GM12878 (cell line): ENCODE measurements around the gene NPR1. TPM values are rescaled to one million over a fixed set of nuclear protein-coding genes. Genes with fewer than 3 reads are reported as not detected.

ENCODE experiments used
- ATAC-seq: fragments of 200-7000 bp; cut with Tn5 transposase; 3 replicates; pipeline ENCODE4 v1.9.1; 2020; ENCODE audit warnings: mild to moderate bottlenecking, moderate library complexity
- BruUV-seq: library from RNA; stranded (reverse); fragments of 400-500 nt; replicated peaks from 2 replicates; lab custom pipeline; 2021; lab: Mats Ljungman, UMichigan
- CTCF ChIA-PET: fragments of 300-600 bp; sonication (Branson Sonifier 250); formaldehyde crosslinking; extraction: SDS; loops from one replicate; lab custom pipeline; 2021; ENCODE audit warnings: inconsistent platforms; lab: Yijun Ruan, JAX
- POLR2A ChIA-PET: fragments of 350-600 bp; formaldehyde crosslinking; extraction: SDS; loops from one replicate; lab custom pipeline; 2021; ENCODE audit warnings: inconsistent platforms; lab: Charles Lee
- RAD21 ChIA-PET: fragments of 300-600 bp; sonication (Branson Sonifier 250); formaldehyde crosslinking; loops from one replicate; lab custom pipeline; 2023; ENCODE audit warnings: antibody characterized with exemption; ENCODE audit not compliant: unreplicated experiment; lab: Charles Lee
- SMC1A ChIA-PET: fragments of 300-600 bp; sonication (Branson Sonifier 250); formaldehyde crosslinking; loops from one replicate; lab custom pipeline; 2023; ENCODE audit not compliant: unreplicated experiment, uncharacterized antibody; lab: Charles Lee
- DNase-seq: peaks from one replicate; pipeline ENCODE4 v3.0.0-alpha.2; 2011; ENCODE audit warnings: low read depth, low spot score
- FAIRE-seq: peaks from 3 replicates; lab custom pipeline; 2011; peaks lifted over from hg19 to GRCh38; lab: Jason Lieb, UNC
- H2AFZ ChIP-seq: 2 replicates; pipeline ENCODE4 v1.6.0; 2011; ENCODE audit warnings: low read depth, low read length, control low read depth; ENCODE audit not compliant: control insufficient read depth
- H3K27ac ChIP-seq: 2 replicates; pipeline ENCODE4 v1.5.1; 2011; ENCODE audit warnings: control low read depth; ENCODE audit not compliant: control insufficient read depth, insufficient read depth
- H3K27me3 ChIP-seq, 2 experiments: replicated peaks in 1 of 2; 2 replicates each; pipeline versions ENCODE4 v1.6.0 to v1.6.1; 2011; ENCODE audit warnings: low read length in 1 of 2; ENCODE audit not compliant: control insufficient read depth in 2 of 2, insufficient read depth in 2 of 2
- H3K36me3 ChIP-seq, 2 experiments: 2 replicates each; pipeline ENCODE4 v1.5.1; 2011; ENCODE audit warnings: low read length in 1 of 2; ENCODE audit not compliant: control insufficient read depth in 2 of 2, insufficient read depth in 2 of 2
- H3K4me1 ChIP-seq: 2 replicates; pipeline ENCODE4 v1.6.1; 2011; ENCODE audit warnings: mild to moderate bottlenecking, low read length, moderate library complexity, mixed read lengths; ENCODE audit not compliant: control insufficient read depth, insufficient read depth
- H3K4me2 ChIP-seq: 2 replicates; pipeline ENCODE4 v1.6.0; 2011; ENCODE audit warnings: control low read depth; ENCODE audit not compliant: control insufficient read depth, insufficient read depth
- H3K4me3 ChIP-seq: fragments of 200-600 bp; sonication (generic); 2 replicates; pipeline ENCODE4 v1.5.1; 2016
- H3K79me2 ChIP-seq: 2 replicates; pipeline ENCODE4 v1.6.0; 2011; ENCODE audit warnings: low read length; ENCODE audit not compliant: control insufficient read depth, insufficient read depth
- H3K9ac ChIP-seq: 2 replicates; pipeline ENCODE4 v1.8.0; 2011; ENCODE audit warnings: low read length, control low read depth, mixed read lengths; ENCODE audit not compliant: control insufficient read depth, insufficient read depth
- H3K9me3 ChIP-seq: replicated peaks from 3 replicates; pipeline ENCODE4 v1.5.1; 2011; ENCODE audit warnings: mild to moderate bottlenecking, low read length; ENCODE audit not compliant: control insufficient read depth, insufficient read depth
- H4K20me1 ChIP-seq: 2 replicates; pipeline ENCODE4 v1.6.0; 2011; ENCODE audit not compliant: control insufficient read depth, insufficient read depth
- BCL11A ChIP-seq: IDR thresholded peaks from 2 replicates; pipeline ENCODE4 v1.6.1; 2011; ENCODE audit warnings: low read depth, low read length
- CHD2 ChIP-seq: IDR thresholded peaks from 2 replicates; pipeline ENCODE4 v1.6.1; 2011; ENCODE audit warnings: low read depth, low read length, improper control_type of control experiment, borderline replicate concordance
- EGR1 ChIP-seq, 2 experiments: IDR thresholded peaks; 1 replicate in 1 of 2; 2 replicates in 1 of 2; pipeline ENCODE4 v1.6.1; 2011 to 2012; ENCODE audit warnings: low read depth in 2 of 2, low read length in 2 of 2, borderline replicate concordance in 1 of 2, mild to moderate bottlenecking in 1 of 2, moderate library complexity in 1 of 2
- GATAD2B ChIP-seq: fragments of 450-650 bp; conservative IDR thresholded peaks from 2 replicates; pipeline ENCODE4 v1.6.1; 2017; ENCODE audit warnings: low read depth, mild to moderate bottlenecking, moderate library complexity
- HDGF ChIP-seq: fragments of 450-650 bp; IDR thresholded peaks from 2 replicates; pipeline ENCODE4 v1.6.1; 2016; ENCODE audit warnings: antibody characterized with exemption
- MEF2B ChIP-seq: fragments of 450-650 bp; IDR thresholded peaks from 2 replicates; pipeline ENCODE4 v1.6.1; 2018; ENCODE audit warnings: mild to moderate bottlenecking, moderate library complexity; ENCODE audit not compliant: partially characterized antibody, poor library complexity, severe bottlenecking
- MTA2 ChIP-seq: fragments of 450-650 bp; IDR thresholded peaks from 2 replicates; pipeline ENCODE4 v1.6.1; 2016; ENCODE audit warnings: low read depth, mild to moderate bottlenecking, moderate library complexity
- NFXL1 ChIP-seq: fragments of 450-650 bp; IDR thresholded peaks from 2 replicates; pipeline ENCODE4 v1.6.1; 2017; ENCODE audit warnings: antibody characterized with exemption, mild to moderate bottlenecking, borderline replicate concordance
- RB1 ChIP-seq: fragments of 450-650 bp; formaldehyde crosslinking; IDR thresholded peaks from 2 replicates; pipeline ENCODE4 v1.6.1; 2017; ENCODE audit warnings: mild to moderate bottlenecking, borderline replicate concordance
- RFX5 ChIP-seq: IDR thresholded peaks from 2 replicates; pipeline ENCODE4 v1.6.1; 2011; ENCODE audit warnings: low read depth, low read length, improper control_type of control experiment
- SMAD5 ChIP-seq: IDR thresholded peaks from 2 replicates; pipeline ENCODE4 v1.6.1; 2016; ENCODE audit warnings: antibody characterized with exemption, low read depth
- TARDBP ChIP-seq: IDR thresholded peaks from 2 replicates; pipeline ENCODE4 v1.6.1; 2016; ENCODE audit warnings: borderline replicate concordance
- WRNIP1 ChIP-seq: IDR thresholded peaks from 2 replicates; pipeline ENCODE4 v1.6.1; 2011; ENCODE audit warnings: low read depth, low read length, improper control_type of control experiment, borderline replicate concordance
- YY1 ChIP-seq: IDR thresholded peaks from 2 replicates; pipeline ENCODE4 v1.6.1; 2011; ENCODE audit warnings: low read depth, mild to moderate bottlenecking, low read length
- ZNF274 ChIP-seq: IDR thresholded peaks from one replicate; pipeline ENCODE4 v1.8.0; 2011; ENCODE audit not compliant: insufficient read length, insufficient read depth
- ZZZ3 ChIP-seq: IDR thresholded peaks from 2 replicates; pipeline ENCODE4 v1.6.1; 2011; ENCODE audit warnings: low read depth; ENCODE audit not compliant: control insufficient read depth, insufficient read length
- WGBS: methylation state at CpG from one replicate; pipeline ENCODE4 v1.1.6; 2016; ENCODE audit warnings: low lambda C conversion rate; ENCODE audit not compliant: insufficient replicate concordance, insufficient coverage; ENCODE audit errors: missing lambda C conversion rate; 5-methylcytosine and 5-hydroxymethylcytosine counted together
- in situ Hi-C: fragments of 300-500 bp; cut with MboI; formaldehyde crosslinking; loops from 9 replicates; pipeline ENCODE4 v1.14.3; 2018; ENCODE audit warnings: mixed read lengths
- intact Hi-C: fragments of 100-400 bp; cut with micrococcal nuclease; formaldehyde crosslinking; loops from one replicate; pipeline ENCODE4 v1.14.2; 2022; ENCODE audit not compliant: unreplicated experiment
- polyA plus RNA-seq, 11 experiments: library from polyadenylated mRNA; depleted of rRNA in 4 of 11; unstranded in 6 of 11; stranded (reverse) in 5 of 11; fragments of >200 nt; fragmentation: Nextera tagmentation in 4 of 11; fragmentation: Illumina TruSeq in 1 of 11; extraction: Ambion mirVana in 4 of 11; extraction: Trizol in 1 of 11; gene quantifications; 1 replicate in 1 of 11; 2 replicates in 10 of 11; pipeline versions ENCODE4 v1.2.1 to v1.2.3, GENCODE V29; 2011 to 2016; ENCODE audit warnings: inconsistent platforms in 2 of 11, missing spikeins in 2 of 11, low read depth in 1 of 11
- total RNA-seq, 4 experiments: library from RNA; depleted of rRNA in 3 of 4; stranded (reverse); fragments of >200 nt in 3 of 4; fragmentation: Illumina TruSeq in 1 of 4; extraction: Trizol in 1 of 4; gene quantifications; 2 replicates each; pipeline versions ENCODE4 v1.2.1 to v1.2.3, GENCODE V29; 2013 to 2021
- TF ChIP-seq, protein P1 (sequence below): fragments of 450-650 bp; IDR thresholded peaks from 2 replicates; pipeline ENCODE4 v1.6.1; 2014; ENCODE audit warnings: mild to moderate bottlenecking
- TF ChIP-seq, protein P2 (sequence below): IDR thresholded peaks from 2 replicates; pipeline ENCODE4 v1.6.1; 2011; ENCODE audit warnings: borderline replicate concordance, low read depth, mild to moderate bottlenecking, moderate library complexity, mixed read lengths, low read length; ENCODE audit not compliant: insufficient read depth; ENCODE audit errors: extremely low read length
- TF ChIP-seq, protein P3 (sequence below): IDR thresholded peaks from 2 replicates; pipeline ENCODE4 v1.6.1; 2012; ENCODE audit warnings: low read depth, low read length, improper control_type of control experiment

NPR1 gene
- total and polyA plus RNA-seq, 10 of the 15 experiments (the other 5 are each of a cell fraction or from before 2014, with no cell fraction given), result 0.09 to 2.1 (median 0.28) TPM; not detected in 1

DNA sequence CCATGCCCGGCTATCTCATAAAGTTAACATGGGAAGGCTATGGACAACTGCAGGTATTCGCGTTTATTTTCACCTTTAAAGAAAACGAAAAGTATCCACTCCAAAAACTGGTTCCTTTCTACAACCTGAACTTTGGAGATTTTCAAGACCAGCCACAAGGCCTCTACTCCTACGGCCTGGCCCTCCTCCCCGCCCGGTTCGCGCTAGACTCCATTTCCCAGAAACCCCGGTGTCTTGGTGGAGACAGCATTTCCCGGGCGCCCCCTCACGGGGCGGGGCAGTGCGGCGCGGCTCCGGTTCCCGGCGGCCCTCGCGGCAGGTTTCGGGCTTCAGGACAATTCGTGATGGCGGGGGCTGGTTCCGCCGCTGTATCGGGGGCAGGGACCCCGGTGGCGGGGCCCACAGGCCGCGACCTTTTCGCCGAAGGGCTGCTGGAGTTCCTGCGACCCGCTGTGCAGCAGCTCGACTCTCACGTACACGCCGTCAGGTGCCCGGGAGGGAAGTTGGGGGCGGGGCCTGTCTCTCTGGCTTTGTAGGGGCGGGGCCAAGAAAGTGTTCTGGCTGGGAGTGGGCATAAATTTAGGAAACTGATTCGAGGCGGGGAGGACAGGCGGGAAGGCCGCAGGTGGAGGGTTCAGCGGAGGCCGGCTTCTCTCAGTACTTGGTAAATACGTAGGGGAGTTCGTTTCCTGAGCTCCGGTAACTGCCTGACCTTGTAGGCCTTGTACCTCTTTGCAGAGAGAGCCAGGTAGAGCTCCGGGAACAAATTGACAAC, 19.9 kb upstream of the NPR1 start, which contains the start of gene SNAPIN:
SNAPIN (plus strand) TSS at position 304 of the 775 bp plus-strand sequence; CDS start at position 345, 41 bp downstream.
- FAIRE-seq, result peak; percentile 78
- Histone ChIP-seq H3K9me3 (no peaks in the 10 kb centered on the region), H2AFZ (peak within 1 kb of the TSS; percentile 96), H3K4me3 (peak within 1 kb of the TSS; percentile 94), H3K27ac (peak within 1 kb of the TSS; percentile 88), H3K79me2 (peaks cover 13% of the 10 kb centered on the region), H3K27me3 (no peaks in the 10 kb centered on the region), H4K20me1 (no peaks in the 10 kb centered on the region), H3K36me3 (peaks cover 11 to 30% of the 10 kb centered on the region in 2 experiments), H3K9ac (peak within 1 kb of the TSS; percentile 82), H3K4me2 (peak within 1 kb of the TSS; percentile 98), H3K4me1 (peaks cover 6% of the 10 kb centered on the region; the same call in 1 of the 2 replicates)
- no TSS peak for BruUV-seq
- ChIA-PET SMC1A (interaction anchor here (1.1 to 4.5 kb wide), 5 partner anchors 8 to 86 kb away, joined by 3 to 24 read pairs (median 5); partner anchors contain the start of gene CHTOP), CTCF (interaction anchor here (0.6 to 2.4 kb wide), 7 partner anchors 10 to 148 kb away, joined by 3 to 12 read pairs (median 4); no protein-coding TSS in a partner anchor), RAD21 (interaction anchor here (0.7 to 1.4 kb wide), 2 partner anchors 24 to 114 kb away, joined by 4 to 6 read pairs; partner anchors contain the start of gene CHTOP), POLR2A (interaction anchor here (0.5 to 0.9 kb wide), 3 partner anchors 24 to 558 kb away, joined by 3 to 5 read pairs (median 3); partner anchors contain the start of gene CHTOP)
- 2% methylated on average over 53 of the region's 53 CpGs for WGBS
- peak; percentile 99 for ATAC-seq
- in situ Hi-C loops (no loop called here), intact Hi-C loops (no loop called here)
- DNase-seq, result peak; percentile 58
- TF ChIP-seq, protein P1, sequence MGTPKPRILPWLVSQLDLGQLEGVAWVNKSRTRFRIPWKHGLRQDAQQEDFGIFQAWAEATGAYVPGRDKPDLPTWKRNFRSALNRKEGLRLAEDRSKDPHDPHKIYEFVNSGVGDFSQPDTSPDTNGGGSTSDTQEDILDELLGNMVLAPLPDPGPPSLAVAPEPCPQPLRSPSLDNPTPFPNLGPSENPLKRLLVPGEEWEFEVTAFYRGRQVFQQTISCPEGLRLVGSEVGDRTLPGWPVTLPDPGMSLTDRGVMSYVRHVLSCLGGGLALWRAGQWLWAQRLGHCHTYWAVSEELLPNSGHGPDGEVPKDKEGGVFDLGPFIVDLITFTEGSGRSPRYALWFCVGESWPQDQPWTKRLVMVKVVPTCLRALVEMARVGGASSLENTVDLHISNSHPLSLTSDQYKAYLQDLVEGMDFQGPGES, result no peak
- peak in 1 of 2 experiments; percentile 93; a peak in 2 of 3 replicates for TF ChIP-seq EGR1 (IDR thresholded peaks at IDR 0.05; ENCODE audit: borderline replicate concordance in 1 of 2, low read depth in 2 of 2, low read length in 2 of 2)
- no peak for TF ChIP-seq RFX5
- TF ChIP-seq ZZZ3, result no peak
- peak; percentile 90 for TF ChIP-seq YY1
- TF ChIP-seq HDGF, result no peak
- TF ChIP-seq GATAD2B, result peak; percentile 52; the same call in 1 of the 2 replicates
- no peak for TF ChIP-seq WRNIP1
- no peak for TF ChIP-seq BCL11A
- no peak for TF ChIP-seq NFXL1
- peak; percentile 61; the same call in 1 of the 2 replicates for TF ChIP-seq CHD2
- TF ChIP-seq, protein P2, sequence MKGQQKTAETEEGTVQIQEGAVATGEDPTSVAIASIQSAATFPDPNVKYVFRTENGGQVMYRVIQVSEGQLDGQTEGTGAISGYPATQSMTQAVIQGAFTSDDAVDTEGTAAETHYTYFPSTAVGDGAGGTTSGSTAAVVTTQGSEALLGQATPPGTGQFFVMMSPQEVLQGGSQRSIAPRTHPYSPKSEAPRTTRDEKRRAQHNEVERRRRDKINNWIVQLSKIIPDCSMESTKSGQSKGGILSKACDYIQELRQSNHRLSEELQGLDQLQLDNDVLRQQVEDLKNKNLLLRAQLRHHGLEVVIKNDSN, result no peak
- no peak for TF ChIP-seq MEF2B
- TF ChIP-seq, protein P3, sequence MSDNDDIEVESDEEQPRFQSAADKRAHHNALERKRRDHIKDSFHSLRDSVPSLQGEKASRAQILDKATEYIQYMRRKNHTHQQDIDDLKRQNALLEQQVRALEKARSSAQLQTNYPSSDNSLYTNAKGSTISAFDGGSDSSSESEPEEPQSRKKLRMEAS, result no peak
- TF ChIP-seq MTA2, result 0 out of 2 replicates have a peak, but pooled peaks have one; percentile 5
- TF ChIP-seq RB1, result no peak; the same call in 1 of the 2 replicates
- TF ChIP-seq SMAD5, result peak; percentile 42; the same call in 1 of the 2 replicates
- TF ChIP-seq ZNF274, result no peak
- no peak for TF ChIP-seq TARDBP
